Subcutaneous adipose tissue (tissue), 4 donors: ENCODE measurements around the gene GSTM2. TPM values are rescaled to one million over a fixed set of nuclear protein-coding genes. Genes with fewer than 3 reads are reported as not detected.
"Not testable (repeated sequence)": the region's sequence is repeated elsewhere in the genome, so short reads cannot be mapped to it uniquely, and the experiment has no call there.

Experiments
- CTCF ChIP-seq: fragments of 450-650 bp; IDR thresholded peaks from one replicate; pipeline ENCODE4 v1.5.1; 2016; ENCODE audit warnings: low read depth, mild to moderate bottlenecking, control low read depth, antibody characterized with exemption, moderate library complexity
- total RNA-seq, 4 donors: library from RNA; depleted of rRNA; stranded (reverse); fragments of >200 nt; gene quantifications; one replicate each; pipeline ENCODE4 v1.1.0, GENCODE V29; 2016

Gene GSTM2
- total RNA-seq, 4 donors from 2014 or later, result 38.0 to 87.8 (median 58.4) TPM

DNA sequence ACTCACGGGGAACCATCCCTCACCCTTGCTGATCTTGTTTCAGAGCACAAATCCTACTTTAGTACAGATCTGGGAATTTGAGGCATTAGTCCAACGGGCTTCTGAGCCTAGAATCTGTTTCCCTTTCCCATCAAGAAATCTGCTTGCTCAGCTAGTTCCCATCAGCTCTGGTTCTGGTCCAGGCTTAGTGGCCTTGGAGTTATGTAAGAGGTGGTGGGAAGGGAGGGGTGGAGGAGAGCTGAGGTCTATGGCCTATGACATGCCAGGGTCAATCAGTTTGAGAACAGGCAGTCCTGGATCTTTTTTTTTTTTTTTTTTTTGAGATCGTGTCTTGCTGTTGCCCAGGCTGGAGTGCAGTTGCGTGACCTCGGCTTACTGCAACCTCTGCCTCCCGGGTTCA is 23.9 kb downstream of the GSTM2 start:
- TF ChIP-seq CTCF, result no peak

DNA sequence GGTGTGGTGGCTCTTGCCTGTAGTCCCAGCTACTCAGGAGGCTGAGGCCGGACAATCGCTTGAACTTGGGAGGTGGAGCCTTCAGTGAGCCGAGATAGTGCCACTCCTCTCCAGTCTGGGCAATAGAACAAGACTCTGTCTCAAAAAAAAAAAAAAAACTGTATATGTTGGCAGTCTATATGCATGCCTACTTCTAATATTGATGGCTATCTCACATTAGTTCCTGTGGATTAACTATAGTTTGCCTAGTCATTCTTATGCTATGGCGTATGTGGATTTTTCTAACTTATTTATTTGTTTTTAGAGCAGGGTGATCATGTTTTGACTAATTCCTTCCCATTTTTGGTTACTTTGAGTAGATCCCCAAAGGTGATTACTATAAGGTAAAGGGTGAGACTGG is 29.2 kb downstream of the GSTM2 start:
- TF ChIP-seq CTCF, result no peak

GRCh38 chr1:109704173-109704572 is 36.3 kb downstream of the GSTM2 start:
- no peak for TF ChIP-seq CTCF

GRCh38 chr1:109705411-109705810 is 37.6 kb downstream of the GSTM2 start:
- no peak for TF ChIP-seq CTCF

DNA sequence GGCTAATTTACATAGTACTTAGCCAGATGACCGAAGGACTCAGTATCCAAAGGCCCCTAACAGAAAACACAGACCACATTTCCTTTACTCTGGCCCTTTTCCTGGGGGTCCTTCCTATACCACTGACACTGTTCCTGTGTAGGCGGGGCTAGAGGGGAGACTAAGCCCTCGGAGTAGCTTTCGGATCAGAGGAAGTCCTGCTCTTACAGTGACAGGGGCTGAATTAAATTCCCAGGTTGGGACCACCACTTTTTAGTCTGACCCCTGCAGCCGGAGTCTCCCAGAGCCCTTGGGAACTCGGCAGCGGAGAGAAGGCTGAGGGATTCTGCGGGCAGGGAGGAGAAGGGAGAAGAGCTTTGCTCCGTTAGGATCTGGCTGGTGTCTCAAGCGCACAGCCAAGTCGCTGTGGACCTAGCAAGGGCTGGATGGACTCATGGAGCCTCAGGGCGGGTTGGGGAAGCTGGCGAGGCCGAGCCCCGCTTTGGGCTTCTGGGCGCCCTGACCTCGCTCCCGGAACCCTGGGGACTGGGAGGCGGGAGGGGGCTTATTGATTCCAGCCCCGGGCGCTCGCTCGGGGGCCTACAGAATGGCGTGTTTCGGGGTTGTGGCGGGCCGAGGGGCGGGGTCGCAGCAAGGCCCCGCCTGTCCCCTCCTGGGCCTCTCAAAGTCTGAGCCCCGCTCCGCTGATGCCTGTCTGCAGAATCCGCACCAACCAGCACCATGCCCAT is 43.9 kb downstream of the GSTM2 start, which contains the start of gene GSTM5:
Gene GSTM5, plus strand, starts transcription at position 659 of the 728 bp plus-strand sequence. Its CDS starts 62 bp downstream, at position 721.
- not testable (repeated sequence) for TF ChIP-seq CTCF

GRCh38 chr1:109712321-109712864 is 44.5 kb downstream of the GSTM2 start:
- TF ChIP-seq CTCF, result no peak

DNA sequence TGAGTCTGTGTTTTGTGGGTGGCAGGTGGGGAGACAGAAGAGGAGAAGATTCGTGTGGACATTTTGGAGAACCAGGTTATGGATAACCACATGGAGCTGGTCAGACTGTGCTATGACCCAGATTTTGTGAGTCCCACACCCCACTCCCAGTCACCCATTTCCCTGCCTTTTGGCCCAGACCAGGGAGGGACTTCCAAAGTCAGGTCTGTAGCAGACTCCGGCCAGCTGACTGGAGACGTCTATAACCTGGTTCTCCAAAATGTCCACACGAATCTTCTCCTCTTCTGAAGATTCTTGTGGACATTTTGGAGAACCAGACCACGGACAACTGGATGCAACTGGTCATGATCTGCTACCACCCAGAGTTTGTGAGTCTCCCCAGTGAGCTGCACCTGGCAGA is 45.8 kb downstream of the GSTM2 start:
- TF ChIP-seq CTCF, result no peak
